H1 (cell line): ENCODE results near the gene COL4A2. TPM values are rescaled to one million over a fixed set of nuclear protein-coding genes. Genes with fewer than 3 reads are reported as not detected.

Source experiments
- CTCF ChIA-PET: fragments of 300-600 bp; sonication (Branson Sonifier 250); formaldehyde crosslinking; loops from one replicate; lab custom pipeline; 2021; ENCODE audit not compliant: partially characterized antibody; lab: Charles Lee
- POLR2A ChIA-PET: fragments of 300-600 bp; sonication (Branson Sonifier 250); formaldehyde crosslinking; loops from one replicate; lab custom pipeline; 2021; ENCODE audit warnings: inconsistent platforms; ENCODE audit not compliant: partially characterized antibody; lab: Charles Lee
- DNase-seq, 2 experiments: peaks; one replicate each; pipeline versions ENCODE4 v3.0.0 to v3.0.0-alpha.2; 2010 to 2022; ENCODE audit warnings: low spot score in 2 of 2, low read depth in 1 of 2, mixed read lengths in 1 of 2
- FAIRE-seq: peaks from 2 replicates; lab custom pipeline; 2011; peaks lifted over from hg19 to GRCh38; lab: Jason Lieb, UNC
- H2AFZ ChIP-seq: 2 replicates; pipeline ENCODE4 v1.8.1; 2012; ENCODE audit warnings: low read length, inconsistent platforms
- H2AK5ac ChIP-seq: 2 replicates; pipeline ENCODE4 v1.6.1; 2013; ENCODE audit warnings: low read depth, low read length
- H2BK120ac ChIP-seq: replicated peaks from 2 replicates; pipeline ENCODE3; 2013; ENCODE audit warnings: low read depth, low read length, inconsistent platforms
- H2BK12ac ChIP-seq: 2 replicates; pipeline ENCODE4 v1.6.1; 2013; ENCODE audit warnings: low read depth, low read length
- H2BK15ac ChIP-seq: 2 replicates; pipeline ENCODE4 v1.6.1; 2013; ENCODE audit warnings: low read length
- H2BK20ac ChIP-seq: 2 replicates; pipeline ENCODE4 v1.6.1; 2013; ENCODE audit warnings: low read length
- H2BK5ac ChIP-seq: 2 replicates; pipeline ENCODE4 v1.6.1; 2013; ENCODE audit warnings: low read depth, low read length
- H3K14ac ChIP-seq: 2 replicates; pipeline ENCODE4 v1.6.1; 2013; ENCODE audit warnings: inconsistent platforms; ENCODE audit not compliant: insufficient read length
- H3K18ac ChIP-seq: 2 replicates; pipeline ENCODE4 v1.6.1; 2013; ENCODE audit warnings: low read length; ENCODE audit errors: extremely low read depth
- H3K23ac ChIP-seq: 2 replicates; pipeline ENCODE4 v1.6.1; 2013; ENCODE audit warnings: inconsistent platforms; ENCODE audit not compliant: insufficient read length
- H3K23me2 ChIP-seq: 2 replicates; pipeline ENCODE4 v1.6.1; 2013; ENCODE audit warnings: low read depth, low read length
- H3K27ac ChIP-seq: 2 replicates; pipeline ENCODE4 v1.6.1; 2011; ENCODE audit warnings: low read depth, low read length, inconsistent platforms
- H3K27me3 ChIP-seq, 4 experiments: replicated peaks in 1 of 4; 1 replicate in 1 of 4; 2 replicates in 3 of 4; pipeline versions ENCODE4 v1.6.1 to v1.8.1; 2011 to 2013; ENCODE audit warnings: low read length in 3 of 4, mild to moderate bottlenecking in 3 of 4, inconsistent platforms in 2 of 4, mixed read lengths in 2 of 4, moderate library complexity in 1 of 4; ENCODE audit not compliant: control insufficient read depth in 3 of 4, insufficient read depth in 3 of 4; ENCODE audit errors: extremely low read depth in 1 of 4
- H3K36me3 ChIP-seq, 4 experiments: 2 replicates each; pipeline versions ENCODE4 v1.6.1 to v1.8.1; 2011 to 2013; ENCODE audit warnings: mild to moderate bottlenecking in 4 of 4, low read length in 3 of 4, moderate library complexity in 2 of 4, control low read depth in 1 of 4, inconsistent platforms in 1 of 4; ENCODE audit not compliant: insufficient read depth in 4 of 4, control insufficient read depth in 2 of 4
- H3K4ac ChIP-seq: replicated peaks from 2 replicates; pipeline ENCODE3; 2013; ENCODE audit warnings: low read length, low read depth, mixed read lengths, inconsistent platforms; ENCODE audit not compliant: insufficient read length
- H3K4me1 ChIP-seq, 4 experiments: replicated peaks in 1 of 4; 1 replicate in 1 of 4; 2 replicates in 3 of 4; pipeline versions ENCODE4 v1.6.1 to v1.8.1; 2011 to 2013; ENCODE audit warnings: low read length in 3 of 4, inconsistent platforms in 2 of 4, mixed read lengths in 1 of 4; ENCODE audit not compliant: insufficient read depth in 4 of 4, control insufficient read depth in 3 of 4
- H3K4me2 ChIP-seq, 2 experiments: 2 replicates each; pipeline versions ENCODE4 v1.6.1 to v1.8.1; 2011 to 2013; ENCODE audit warnings: low read depth in 2 of 2, low read length in 2 of 2, control low read depth in 1 of 2, inconsistent platforms in 1 of 2, mild to moderate bottlenecking in 1 of 2; ENCODE audit not compliant: insufficient read depth in 1 of 2
- H3K4me3 ChIP-seq, 4 experiments: fragments of 200-600, 300-600 bp in 1 of 4; sonication (generic), shearing (Covaris generic), sonication (Bioruptor Twin) in 1 of 4; 2 replicates each; pipeline versions ENCODE4 v1.5.1 to v1.8.1; 2011 to 2016; ENCODE audit warnings: low read length in 4 of 4, low read depth in 3 of 4, control low read depth in 2 of 4, inconsistent platforms in 2 of 4, mild to moderate bottlenecking in 2 of 4, mixed read lengths in 1 of 4, moderate library complexity in 1 of 4; ENCODE audit not compliant: insufficient read depth in 2 of 4; ENCODE audit errors: extremely low read depth in 1 of 4
- H3K56ac ChIP-seq: replicated peaks from 2 replicates; pipeline ENCODE3; 2013; ENCODE audit warnings: low read depth, mild to moderate bottlenecking, mixed read lengths, low read length, inconsistent platforms; ENCODE audit not compliant: insufficient read length
- H3K79me1 ChIP-seq: 2 replicates; pipeline ENCODE4 v1.6.1; 2013; ENCODE audit warnings: low read depth, low read length, control low read depth
- H3K79me2 ChIP-seq, 2 experiments: 2 replicates each; pipeline versions ENCODE4 v1.6.1 to v1.8.1; 2012 to 2013; ENCODE audit warnings: low read length in 2 of 2, mild to moderate bottlenecking in 2 of 2, inconsistent platforms in 1 of 2; ENCODE audit not compliant: insufficient read depth in 2 of 2, control insufficient read depth in 1 of 2
- H3K9ac ChIP-seq, 4 experiments: replicated peaks in 1 of 4; 1 replicate in 1 of 4; 2 replicates in 3 of 4; pipeline versions ENCODE4 v1.6.1 to v1.8.1; 2011 to 2013; ENCODE audit warnings: low read depth in 3 of 4, low read length in 3 of 4, control low read depth in 2 of 4, mild to moderate bottlenecking in 2 of 4, moderate library complexity in 2 of 4, inconsistent platforms in 1 of 4; ENCODE audit errors: extremely low read depth in 1 of 4
- H3K9me3 ChIP-seq, 2 experiments: 2 replicates each; pipeline versions ENCODE4 v1.6.1 to v1.8.1; 2012 to 2013; ENCODE audit warnings: mild to moderate bottlenecking in 2 of 2, moderate library complexity in 2 of 2, control low read depth in 1 of 2, inconsistent platforms in 1 of 2, low read depth in 1 of 2, low read length in 1 of 2, mixed read lengths in 1 of 2; ENCODE audit not compliant: insufficient read depth in 2 of 2
- H4K20me1 ChIP-seq, 2 experiments: replicated peaks in 1 of 2; 2 replicates each; pipeline versions ENCODE3 to v1.8.1; 2011 to 2013; ENCODE audit warnings: inconsistent platforms in 2 of 2, low read length in 2 of 2, mild to moderate bottlenecking in 1 of 2; ENCODE audit not compliant: insufficient read depth in 2 of 2, control insufficient read depth in 1 of 2
- H4K5ac ChIP-seq: 2 replicates; pipeline ENCODE4 v1.6.1; 2013; ENCODE audit warnings: low read length, low read depth, mixed read lengths, inconsistent platforms; ENCODE audit not compliant: insufficient read length
- H4K8ac ChIP-seq: 2 replicates; pipeline ENCODE4 v1.8.0; 2013; ENCODE audit warnings: mild to moderate bottlenecking, moderate library complexity, low read length, inconsistent platforms; ENCODE audit not compliant: insufficient read depth; ENCODE audit errors: extremely low read depth
- H4K91ac ChIP-seq: replicated peaks from 2 replicates; pipeline ENCODE3; 2013; ENCODE audit warnings: low read length, mixed read lengths, inconsistent platforms; ENCODE audit not compliant: insufficient read length
- CBX8 ChIP-seq: fragments of 300-800, 300-1000 bp; sonication (generic); IDR thresholded peaks from 2 replicates; pipeline ENCODE4 v1.7.1; 2016; ENCODE audit warnings: low read depth, low read length, borderline replicate concordance
- CEBPB ChIP-seq: IDR thresholded peaks from 2 replicates; pipeline ENCODE4 v1.6.1; 2012; ENCODE audit warnings: low read depth, low read length
- CTBP2 ChIP-seq: IDR thresholded peaks from 2 replicates; pipeline ENCODE4 v1.7.0; 2011; ENCODE audit warnings: borderline replicate concordance, mild to moderate bottlenecking, moderate library complexity, mixed read lengths, low read length; ENCODE audit not compliant: insufficient read depth, insufficient read length
- GTF2F1 ChIP-seq: IDR thresholded peaks from 2 replicates; pipeline ENCODE4 v1.6.1; 2012; ENCODE audit warnings: low read depth, low read length, improper control_type of control experiment, borderline replicate concordance
- HDAC6 ChIP-seq: IDR thresholded peaks from one replicate; pipeline ENCODE4 v1.7.1; 2012; ENCODE audit warnings: low read depth, mild to moderate bottlenecking, inconsistent platforms, low read length, moderate library complexity
- KDM4A ChIP-seq: IDR thresholded peaks from one replicate; pipeline ENCODE4 v1.7.1; 2012; ENCODE audit warnings: low read depth, mild to moderate bottlenecking, moderate library complexity, low read length, inconsistent platforms; ENCODE audit not compliant: severe bottlenecking
- NANOG ChIP-seq: IDR thresholded peaks from 2 replicates; pipeline ENCODE4 v1.6.1; 2011; ENCODE audit warnings: low read length, low read depth, mild to moderate bottlenecking, inconsistent platforms; ENCODE audit not compliant: insufficient read depth, poor library complexity, severe bottlenecking
- NRF1 ChIP-seq: IDR thresholded peaks from 2 replicates; pipeline ENCODE4 v1.6.1; 2011; ENCODE audit warnings: mild to moderate bottlenecking, low read depth, low read length, improper control_type of control experiment
- RNF2 ChIP-seq: fragments of 200-900, 300-1000 bp; sonication (generic); IDR thresholded peaks from 2 replicates; pipeline ENCODE4 v1.7.1; 2016; ENCODE audit warnings: borderline replicate concordance, low read depth, mild to moderate bottlenecking, antibody characterized with exemption, low read length; ENCODE audit not compliant: poor library complexity, severe bottlenecking; ENCODE audit errors: missing control alignments
- SUZ12 ChIP-seq: fragments of 200-600 bp; sonication (generic); IDR thresholded peaks from 2 replicates; pipeline ENCODE4 v1.6.1; 2012; ENCODE audit warnings: mild to moderate bottlenecking, inconsistent platforms, low read length, moderate library complexity, mixed read lengths
- TBP ChIP-seq: IDR thresholded peaks from 2 replicates; pipeline ENCODE4 v1.6.1; 2011; ENCODE audit warnings: low read depth, low read length, improper control_type of control experiment
- TCF12 ChIP-seq: IDR thresholded peaks from 2 replicates; pipeline ENCODE4 v1.6.1; 2011; ENCODE audit warnings: low read depth, mild to moderate bottlenecking, low read length
- TEAD4 ChIP-seq: IDR thresholded peaks from 2 replicates; pipeline ENCODE4 v1.6.1; 2012; ENCODE audit warnings: low read depth, low read length, inconsistent platforms, mixed read lengths
- ZNF274 ChIP-seq: IDR thresholded peaks from 2 replicates; pipeline ENCODE4 v1.7.0; 2012; ENCODE audit warnings: low read length, borderline replicate concordance; ENCODE audit errors: extremely low read depth
- WGBS, 2 experiments: shearing (Covaris generic) in 1 of 2; methylation state at CpG; one replicate each; pipeline versions ENCODE4 v1.1.6 to v1.1.7; 2013 to 2015; ENCODE audit warnings: low lambda C conversion rate in 2 of 2, mixed read lengths in 2 of 2, inconsistent platforms in 1 of 2, low coverage in 1 of 2, missing lambda C conversion rate in 1 of 2; ENCODE audit not compliant: insufficient replicate concordance in 2 of 2, insufficient coverage in 1 of 2, insufficient read length in 1 of 2; ENCODE audit errors: extremely low coverage in 1 of 2, missing lambda C conversion rate in 1 of 2; 5-methylcytosine and 5-hydroxymethylcytosine counted together
- polyA plus RNA-seq, 7 experiments: library from polyadenylated mRNA; depleted of rRNA in 3 of 7; stranded (reverse) in 5 of 7; unstranded in 2 of 7; fragments of >200 nt in 5 of 7; fragments of 200-250 nt in 2 of 7; gene quantifications; 1 replicate in 5 of 7; 2 replicates in 1 of 7; 4 replicates in 1 of 7; pipeline versions ENCODE4 v1.2.1 to v1.2.3, GENCODE V29; 2011 to 2013; ENCODE audit warnings: missing spikeins in 2 of 7, mixed read lengths in 2 of 7
- total RNA-seq: library from RNA; stranded (reverse); fragmentation: NEBNext Ultra II Directional; extraction: Animal tissue kit (Norgen Biotek cat#: 25700); gene quantifications from 2 replicates; pipeline ENCODE4 v1.2.1, GENCODE V29; 2021

COL4A2 gene
- total and polyA plus RNA-seq, 2 of the 8 experiments (the other 6 are each of a cell fraction or from before 2014, with no cell fraction given): 80.4 to 87.3 TPM

GRCh38 chr13:110319397-110319773 lies 12.3 kb downstream of the COL4A2 start:
- H2BK120ac ChIP-seq: no peak overlapping the region
- ChIA-PET POLR2A (interaction anchor here (0.6 to 1.6 kb wide), 2 partner anchors 13 to 395 kb away, joined by 3 to 4 read pairs; partner anchors contain the start of genes COL4A1 and COL4A2), CTCF (no interaction called here)
- no peak overlapping the region for H3K4me3 ChIP-seq
- H3K9ac ChIP-seq: no peak overlapping the region
- WGBS, 2 experiments: 56% methylated on average over 4 of the region's 4 CpGs; no CpG with 5 or more reads in 1 of the 2 experiments
- H3K79me1 ChIP-seq: peaks cover 14% of the 10 kb centered on the region
- H2AFZ ChIP-seq: no peak overlapping the region
- H2AK5ac ChIP-seq: no peak overlapping the region
- H3K23ac ChIP-seq: no peak overlapping the region
- H3K9me3 ChIP-seq: no peaks in the 10 kb centered on the region; a peak in 1 of 4 replicates
- peaks cover 0 to 12% of the 10 kb centered on the region in 2 experiments for H4K20me1 ChIP-seq
- H3K79me2 ChIP-seq: peaks cover 5 to 8% of the 10 kb centered on the region in 2 experiments; a peak in 3 of 4 replicates
- no peak overlapping the region for H2BK12ac ChIP-seq
- no peak overlapping the region for H2BK20ac ChIP-seq
- H2BK5ac ChIP-seq: no peak overlapping the region
- no peak overlapping the region for H4K8ac ChIP-seq
- no peak overlapping the region for H2BK15ac ChIP-seq
- H3K4me1 ChIP-seq: peaks cover 0 to 10% (median 3%) of the 10 kb centered on the region in 4 experiments; a peak in 3 of 7 replicates
- peaks cover 0 to 10% (median 4%) of the 10 kb centered on the region in 4 experiments; a peak in 3 of 8 replicates for H3K36me3 ChIP-seq
- no peaks in the 10 kb centered on the region for H3K27me3 ChIP-seq
- no peak overlapping the region for H4K5ac ChIP-seq
- H3K56ac ChIP-seq: no peak overlapping the region
- no peak overlapping the region for H3K4ac ChIP-seq
- no peak overlapping the region for H4K91ac ChIP-seq
- no peak overlapping the region for H3K27ac ChIP-seq
- no peak overlapping the region for H3K14ac ChIP-seq
- no peak for DNase-seq
- no peak overlapping the region for H3K18ac ChIP-seq
- H3K23me2 ChIP-seq: peaks cover 5% of the 10 kb centered on the region; the same call in 1 of the 2 replicates
- no peak overlapping the region for H3K4me2 ChIP-seq
- no peak for FAIRE-seq
- TF ChIP-seq CBX8: no peak
- no peak for TF ChIP-seq NANOG
- TF ChIP-seq TEAD4: no peak
- TF ChIP-seq KDM4A: no peak
- TF ChIP-seq ZNF274: no peak
- no peak for TF ChIP-seq CTBP2
- TF ChIP-seq RNF2: no peak
- TF ChIP-seq SUZ12: no peak
- no peak for TF ChIP-seq CEBPB
- no peak for TF ChIP-seq TBP
- TF ChIP-seq TCF12: no peak
- TF ChIP-seq NRF1: no peak
- TF ChIP-seq GTF2F1: no peak
- TF ChIP-seq HDAC6: no peak
